ENCODE results near the gene SIGLEC1.

Gene SIGLEC1

DNA sequence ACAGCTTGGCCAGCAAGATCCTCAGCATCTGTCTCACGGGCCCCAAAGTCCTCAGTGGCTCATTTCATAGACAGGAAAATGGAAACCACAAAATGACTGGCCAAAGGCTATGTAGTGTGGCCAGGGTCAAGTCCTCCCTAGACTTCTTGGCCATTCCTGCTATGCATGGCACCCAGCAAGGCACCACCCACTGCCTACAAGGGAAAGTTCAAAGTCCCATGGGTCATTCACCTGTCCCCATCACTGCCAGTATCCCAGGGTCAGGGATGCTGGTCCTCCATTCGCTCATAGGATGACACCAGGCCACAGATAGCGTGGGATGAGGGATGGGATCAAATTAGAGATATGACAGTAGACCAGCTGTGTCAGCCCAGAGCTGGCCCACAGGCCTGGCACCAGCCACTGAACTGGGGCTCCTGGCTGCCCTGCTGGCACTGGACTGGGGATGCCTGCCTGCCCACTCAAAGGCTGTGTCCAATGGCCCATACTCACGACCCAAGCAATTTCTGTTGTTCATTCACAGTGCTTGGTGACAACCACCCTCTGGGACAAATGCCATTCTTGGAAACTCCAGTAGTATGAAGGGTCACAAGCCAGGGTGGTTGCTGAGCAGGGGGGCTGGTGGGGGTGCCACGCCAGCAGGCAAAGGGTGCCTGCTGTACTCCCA, 43.5 kb upstream of the SIGLEC1 start:
- no peak for DNase-seq (ENCODE audit: low read depth)
- in situ Hi-C loops (cut with HindIII; ENCODE audit: low sequenced_read_pairs) = loop anchor here (5.0 kb wide), 1 partner anchor 49 kb away; no protein-coding TSS in a partner anchor
- no peak overlapping the region for H3K4me3 ChIP-seq (ENCODE audit: low read depth, low read length)
- no peak for TF ChIP-seq CTCF (IDR thresholded peaks at IDR 0.05; ENCODE audit: low read depth, low read length, missing control alignments)

DNA sequence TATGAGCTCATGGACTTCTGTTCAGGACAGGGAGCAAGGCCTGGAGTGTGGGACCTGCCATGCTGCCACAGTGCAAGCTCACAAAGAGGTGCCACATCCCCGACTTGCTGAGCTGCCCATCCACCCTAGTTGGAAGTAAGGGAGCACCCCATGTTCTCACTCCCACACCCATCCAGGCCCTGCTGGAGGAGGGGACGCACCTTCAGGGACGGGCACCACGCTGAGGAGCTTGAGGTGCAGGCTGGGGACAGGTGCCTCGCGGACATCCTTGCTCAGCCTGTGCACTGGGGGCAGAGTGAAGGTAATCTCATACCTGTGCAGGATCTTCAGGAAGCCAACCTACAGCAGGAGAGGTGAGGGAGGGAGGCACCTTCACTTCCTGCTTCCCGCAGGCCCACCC, 42.9 kb upstream of the SIGLEC1 start:
- TF ChIP-seq CTCF (IDR thresholded peaks at IDR 0.05; ENCODE audit: low read depth, low read length, missing control alignments) = no peak
- in situ Hi-C loops (cut with HindIII; ENCODE audit: low sequenced_read_pairs) = loop anchor here (5.0 kb wide), 1 partner anchor 48 kb away; no protein-coding TSS in a partner anchor
- no peak for DNase-seq (ENCODE audit: low read depth)
- H3K4me3 ChIP-seq (ENCODE audit: low read depth, low read length) = no peak overlapping the region

DNA sequence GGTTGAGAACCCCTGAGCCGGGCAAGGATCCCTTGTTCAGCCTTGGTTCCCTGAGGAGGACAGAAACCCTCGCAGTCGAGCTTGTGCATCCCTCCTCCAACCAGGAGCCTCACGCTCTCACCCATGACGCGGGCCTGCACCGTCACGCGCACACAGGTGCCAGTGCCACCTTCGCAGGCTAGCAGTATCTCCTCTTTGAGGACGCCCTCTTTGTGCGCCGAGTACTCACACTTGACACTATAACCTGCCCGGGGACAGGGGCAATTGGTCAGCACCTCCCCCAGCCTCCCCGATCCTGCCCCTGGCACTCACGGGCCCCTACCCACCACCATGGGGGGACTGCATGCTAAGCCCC, 41.9 kb upstream of the SIGLEC1 start:
- H3K4me3 ChIP-seq (ENCODE audit: low read depth, low read length) = no peak overlapping the region
- in situ Hi-C loops (cut with HindIII; ENCODE audit: low sequenced_read_pairs) = no loop called here
- no peak for TF ChIP-seq CTCF (IDR thresholded peaks at IDR 0.05; ENCODE audit: low read depth, low read length, missing control alignments)

DNA sequence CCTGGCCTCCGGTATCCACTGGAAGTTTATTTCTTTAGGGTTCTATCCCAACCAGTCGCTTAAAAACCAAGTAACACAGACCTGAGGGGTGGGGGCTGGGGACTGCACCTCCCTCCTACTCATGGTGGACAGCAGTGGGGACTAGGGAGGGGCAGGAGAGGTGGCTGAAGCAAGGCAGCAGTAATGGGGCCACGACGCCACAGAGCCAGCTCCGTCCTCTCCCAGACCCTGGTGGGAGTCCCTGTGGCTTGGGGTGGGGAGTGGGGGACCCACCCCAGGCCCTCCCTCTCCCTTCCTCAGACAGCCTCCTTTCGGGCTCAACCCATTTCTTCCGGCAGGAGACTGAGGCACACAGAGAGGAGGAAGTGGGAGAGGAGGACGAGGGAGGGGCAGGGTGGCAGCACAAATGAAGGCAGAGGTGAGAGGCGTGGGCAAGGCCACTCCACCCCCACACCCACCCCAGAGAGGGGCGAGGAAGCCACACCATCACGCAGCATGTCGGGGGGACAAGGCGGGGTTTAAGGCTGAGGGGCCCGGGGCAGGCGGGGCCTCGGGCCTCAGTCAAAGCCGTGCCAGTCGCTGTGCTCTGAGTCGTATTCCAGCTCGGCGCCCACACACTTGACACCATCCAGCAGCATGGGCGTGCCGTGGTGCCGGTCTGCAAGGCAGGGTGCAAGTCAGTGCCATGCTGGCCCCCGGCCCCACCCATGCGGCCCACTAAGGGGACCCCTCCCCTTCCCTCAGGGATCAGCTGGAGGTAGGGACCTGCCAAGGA, 41.3 kb upstream of the SIGLEC1 start:
- no peak for TF ChIP-seq CTCF (IDR thresholded peaks at IDR 0.05; ENCODE audit: low read depth, low read length, missing control alignments)
- DNase-seq (ENCODE audit: low read depth) = no peak
- no peak overlapping the region for H3K4me3 ChIP-seq (ENCODE audit: low read depth, low read length)
- in situ Hi-C loops (cut with HindIII; ENCODE audit: low sequenced_read_pairs) = no loop called here

More for the DNA sequence above, 41.9 kb upstream of the SIGLEC1 start:
- no peak for DNase-seq (ENCODE audit: low read depth)

DNA sequence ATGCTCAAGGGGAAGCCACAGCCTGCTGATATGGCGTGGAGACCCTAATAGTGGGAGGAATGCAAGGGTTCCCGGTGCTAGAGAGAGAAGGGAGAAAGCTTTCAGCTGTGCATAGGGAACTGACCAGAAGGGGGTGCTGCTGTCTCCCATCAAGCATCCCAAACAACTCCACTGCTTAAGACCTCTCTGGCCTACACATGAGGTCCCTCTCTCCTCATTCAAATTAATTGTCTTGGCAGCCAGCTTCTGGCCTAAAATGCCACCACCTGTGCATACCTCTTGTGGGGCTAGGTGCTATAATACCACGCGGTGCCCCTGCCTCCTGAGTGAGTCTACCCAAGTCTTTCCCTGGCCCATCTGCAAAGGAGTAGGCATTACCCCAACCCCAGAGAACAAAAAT, 40.7 kb upstream of the SIGLEC1 start:
- in situ Hi-C loops (cut with HindIII; ENCODE audit: low sequenced_read_pairs) = no loop called here
- TF ChIP-seq CTCF (IDR thresholded peaks at IDR 0.05; ENCODE audit: low read depth, low read length, missing control alignments) = peak; percentile 90
- peak; percentile 55 for DNase-seq (ENCODE audit: low read depth)

DNA sequence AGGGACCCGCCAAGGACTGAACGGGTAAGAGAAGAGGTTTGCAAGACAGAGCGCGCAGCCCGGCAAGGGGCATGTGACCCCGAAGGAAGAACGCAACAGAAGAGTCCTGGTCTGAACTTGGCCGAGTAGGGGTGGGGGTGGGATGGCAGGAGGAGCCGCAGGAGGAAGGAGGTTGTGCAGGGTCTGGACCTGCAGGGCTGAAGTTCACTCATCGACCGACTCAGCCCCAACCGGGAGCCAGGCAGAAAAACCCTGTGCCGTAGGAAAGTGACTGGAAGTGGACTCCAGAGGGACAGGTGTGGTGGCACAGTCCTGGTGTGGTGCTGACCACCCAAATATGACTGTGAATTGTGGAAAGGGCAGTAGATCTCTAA, 40.0 kb upstream of the SIGLEC1 start:
- H3K4me3 ChIP-seq (ENCODE audit: low read depth, low read length) = peak overlapping the region; percentile 41

More for the DNA sequence above, 40.7 kb upstream of the SIGLEC1 start:
- H3K4me3 ChIP-seq (ENCODE audit: low read depth, low read length) = no peak overlapping the region

More for the DNA sequence above, 40.0 kb upstream of the SIGLEC1 start:
- in situ Hi-C loops (cut with HindIII; ENCODE audit: low sequenced_read_pairs) = no loop called here
- TF ChIP-seq CTCF (IDR thresholded peaks at IDR 0.05; ENCODE audit: low read depth, low read length, missing control alignments) = no peak
- DNase-seq (ENCODE audit: low read depth) = no peak
